Measurements from ENCODE around the gene GIT2.
"Not testable (repeated sequence)": the region's sequence is repeated elsewhere in the genome, so short reads cannot be mapped to it uniquely, and the experiment has no call there.

Gene GIT2

GRCh38 chr12:109944561-109945359 is 51.4 kb downstream of the GIT2 start:
- H3K27ac ChIP-seq (ENCODE audit: low read length): no peak overlapping the region

DNA sequence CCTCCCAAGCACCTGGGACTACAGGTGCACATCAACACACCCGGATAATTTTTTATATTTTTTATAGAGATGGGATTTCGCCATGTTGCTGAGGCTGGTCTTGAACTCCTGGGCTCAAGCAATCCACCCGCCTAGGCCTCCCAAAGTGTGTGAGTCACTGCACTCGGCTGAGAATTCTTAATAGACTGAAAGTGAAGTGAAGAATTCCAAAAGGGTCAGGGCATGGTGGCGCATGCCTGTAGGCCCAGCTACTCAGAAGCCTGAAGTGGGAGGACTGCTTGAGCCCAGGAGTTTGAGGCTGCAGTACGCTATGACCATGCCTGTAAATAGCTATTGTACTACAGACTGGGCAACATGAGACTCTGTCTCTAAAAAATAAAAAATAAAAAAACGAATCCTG is 52.4 kb downstream of the GIT2 start:
- Histone ChIP-seq H3K27me3 (ENCODE audit: low read depth, low read length) (no peaks in the 10 kb centered on the region), H3K4me1 (ENCODE audit: control insufficient read depth in 1 of 2, insufficient read depth in 2 of 2, low read length in 2 of 2) (peaks cover 15 to 33% of the 10 kb centered on the region in 2 donors), H3K27ac (ENCODE audit: low read length) (no peak overlapping the region), H3K4me3 (ENCODE audit: low read depth in 1 of 2, low read length in 2 of 2) (no peak overlapping the region), H3K36me3 (ENCODE audit: control insufficient read depth in 1 of 2, insufficient read depth in 2 of 2, low read length in 2 of 2) (peaks cover 13 to 18% of the 10 kb centered on the region in 2 donors), H3K9me3 (ENCODE audit: control insufficient read depth in 1 of 2, low read length in 2 of 2) (no peaks in the 10 kb centered on the region)

More at GRCh38 chr12:109944561-109945359, 51.4 kb downstream of the GIT2 start:
- H3K4me1 ChIP-seq (ENCODE audit: control insufficient read depth in 1 of 2, insufficient read depth in 2 of 2, low read length in 2 of 2): peaks cover 24 to 43% of the 10 kb centered on the region in 2 donors
- H3K36me3 ChIP-seq (ENCODE audit: control insufficient read depth in 1 of 2, insufficient read depth in 2 of 2, low read length in 2 of 2): peaks cover 11 to 14% of the 10 kb centered on the region in 2 donors
- no peaks in the 10 kb centered on the region for H3K27me3 ChIP-seq (ENCODE audit: low read depth, low read length)
- H3K4me3 ChIP-seq (ENCODE audit: low read depth in 1 of 2, low read length in 2 of 2): no peak overlapping the region
- H3K9me3 ChIP-seq (ENCODE audit: control insufficient read depth in 1 of 2, low read length in 2 of 2): no peaks in the 10 kb centered on the region

DNA sequence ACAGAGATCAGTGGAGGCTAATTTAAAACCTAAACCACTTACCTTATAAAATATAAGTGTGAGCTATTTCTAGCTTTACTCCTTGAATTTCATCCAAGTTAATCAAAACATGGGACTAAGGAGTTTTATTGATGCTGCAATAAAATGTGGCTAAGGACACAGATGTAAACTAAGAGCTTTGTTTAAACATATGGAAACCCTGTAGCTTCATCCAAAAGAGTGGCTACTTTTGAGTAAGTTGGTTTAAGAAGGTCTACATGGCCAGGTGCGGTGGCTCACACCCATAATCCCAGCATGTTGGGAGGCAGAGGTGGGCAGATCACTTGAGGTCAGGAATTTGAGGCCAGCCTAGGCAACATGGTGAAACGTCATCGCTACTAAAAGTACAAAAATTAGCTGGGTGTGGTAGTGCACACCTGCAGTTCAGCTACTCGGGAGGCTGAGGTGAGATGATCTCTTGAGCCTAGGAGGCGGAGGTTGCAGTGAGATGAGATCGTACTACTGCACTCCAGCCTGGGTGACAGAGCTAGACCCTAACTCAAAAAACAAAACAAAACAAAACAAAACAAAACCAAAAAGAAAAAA is 55.7 kb downstream of the GIT2 start:
- Histone ChIP-seq H3K4me3 (ENCODE audit: low read depth in 1 of 2, low read length in 2 of 2) (no peak overlapping the region), H3K36me3 (ENCODE audit: control insufficient read depth in 1 of 2, insufficient read depth in 2 of 2, low read length in 2 of 2) (peaks cover 26 to 32% of the 10 kb centered on the region in 2 donors), H3K27ac (ENCODE audit: low read length) (no peak overlapping the region), H3K9me3 (ENCODE audit: control insufficient read depth in 1 of 2, low read length in 2 of 2) (no peaks in the 10 kb centered on the region), H3K4me1 (ENCODE audit: control insufficient read depth in 1 of 2, insufficient read depth in 2 of 2, low read length in 2 of 2) (peaks cover 0 to 7% of the 10 kb centered on the region in 2 donors), H3K27me3 (ENCODE audit: low read depth, low read length) (no peaks in the 10 kb centered on the region)

DNA sequence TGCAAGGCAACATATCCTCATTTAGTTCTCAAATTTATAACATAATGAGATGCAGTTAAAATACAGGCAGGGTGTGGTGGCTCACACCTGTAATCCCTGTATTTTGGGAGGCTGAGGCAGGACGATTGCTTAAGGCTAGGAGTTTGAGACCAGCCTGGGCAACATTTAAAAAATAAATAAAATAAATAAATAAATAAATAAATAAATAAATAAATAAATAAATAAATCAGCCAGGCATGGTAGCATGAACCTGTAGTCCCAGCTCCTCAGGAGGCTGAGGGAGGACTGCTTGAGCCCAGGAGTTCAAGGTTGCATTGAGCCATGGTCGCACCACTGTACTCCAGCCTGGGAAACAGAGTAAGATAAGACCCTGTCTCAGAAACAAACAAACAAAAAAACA is 56.7 kb downstream of the GIT2 start:
- Histone ChIP-seq H3K4me3 (ENCODE audit: low read depth in 1 of 2, low read length in 2 of 2) (no peak overlapping the region), H3K36me3 (ENCODE audit: control insufficient read depth in 1 of 2, insufficient read depth in 2 of 2, low read length in 2 of 2) (peaks cover 29 to 33% of the 10 kb centered on the region in 2 donors), H3K27me3 (ENCODE audit: low read depth, low read length) (no peaks in the 10 kb centered on the region), H3K27ac (ENCODE audit: low read length) (no peak overlapping the region), H3K9me3 (ENCODE audit: control insufficient read depth in 1 of 2, low read length in 2 of 2) (no peaks in the 10 kb centered on the region), H3K4me1 (ENCODE audit: control insufficient read depth in 1 of 2, insufficient read depth in 2 of 2, low read length in 2 of 2) (no peaks in the 10 kb centered on the region)

- H3K9me3 ChIP-seq (ENCODE audit: control insufficient read depth in 1 of 2, low read length in 2 of 2): no peaks in the 10 kb centered on the region
- no peak overlapping the region for H3K4me3 ChIP-seq (ENCODE audit: low read depth in 1 of 2, low read length in 2 of 2)
- no peaks in the 10 kb centered on the region for H3K4me1 ChIP-seq (ENCODE audit: control insufficient read depth in 1 of 2, insufficient read depth in 2 of 2, low read length in 2 of 2)
- H3K27ac ChIP-seq (ENCODE audit: low read length): no peak overlapping the region
- no peaks in the 10 kb centered on the region for H3K27me3 ChIP-seq (ENCODE audit: low read depth, low read length)
- peaks cover 34 to 36% of the 10 kb centered on the region in 2 donors for H3K36me3 ChIP-seq (ENCODE audit: control insufficient read depth in 1 of 2, insufficient read depth in 2 of 2, low read length in 2 of 2)
Observed at GRCh38 chr12:109938947-109939346, 57.2 kb downstream of the GIT2 start.

DNA sequence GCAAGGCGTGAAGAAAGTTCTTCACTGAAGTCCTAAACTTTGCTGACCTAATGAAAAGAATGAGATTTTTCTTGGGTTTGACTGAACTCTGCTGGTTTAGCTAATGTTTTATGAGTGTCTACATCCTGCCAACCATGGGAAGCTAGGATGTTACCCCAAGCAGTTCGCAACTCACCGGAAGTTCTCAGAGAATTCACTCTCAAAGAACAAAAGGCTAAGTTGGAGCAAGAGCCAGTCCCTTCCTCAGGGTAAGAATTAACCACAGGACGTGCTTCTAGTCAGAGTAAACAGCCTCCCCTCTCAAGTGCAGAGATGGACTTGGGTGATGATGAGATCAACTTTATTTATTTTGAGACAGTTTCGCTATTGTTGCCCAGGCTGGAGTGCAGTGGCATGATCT is 58.8 kb downstream of the GIT2 start:
- H3K36me3 ChIP-seq (ENCODE audit: control insufficient read depth in 1 of 2, insufficient read depth in 2 of 2, low read length in 2 of 2): peaks cover 45 to 51% of the 10 kb centered on the region in 2 donors
- H3K9me3 ChIP-seq (ENCODE audit: control insufficient read depth in 1 of 2, low read length in 2 of 2): no peaks in the 10 kb centered on the region
- H3K4me1 ChIP-seq (ENCODE audit: control insufficient read depth in 1 of 2, insufficient read depth in 2 of 2, low read length in 2 of 2): peaks cover 0 to 6% of the 10 kb centered on the region in 2 donors
- no peak overlapping the region for H3K4me3 ChIP-seq (ENCODE audit: low read depth in 1 of 2, low read length in 2 of 2)
- no peak overlapping the region for H3K27ac ChIP-seq (ENCODE audit: low read length)
- no peaks in the 10 kb centered on the region for H3K27me3 ChIP-seq (ENCODE audit: low read depth, low read length)

GRCh38 chr12:109934026-109934425 is 62.1 kb downstream of the GIT2 start:
- Histone ChIP-seq H3K27ac (ENCODE audit: low read length) (no peak overlapping the region), H3K4me3 (ENCODE audit: low read depth in 1 of 2, low read length in 2 of 2) (no peak overlapping the region), H3K27me3 (ENCODE audit: low read depth, low read length) (no peaks in the 10 kb centered on the region), H3K4me1 (ENCODE audit: control insufficient read depth in 1 of 2, insufficient read depth in 2 of 2, low read length in 2 of 2) (peaks cover 0 to 6% of the 10 kb centered on the region in 2 donors), H3K9me3 (ENCODE audit: control insufficient read depth in 1 of 2, low read length in 2 of 2) (no peaks in the 10 kb centered on the region), H3K36me3 (ENCODE audit: control insufficient read depth in 1 of 2, insufficient read depth in 2 of 2, low read length in 2 of 2) (peaks cover 64 to 74% of the 10 kb centered on the region in 2 donors)

- Histone ChIP-seq H3K4me3 (ENCODE audit: low read depth in 1 of 2, low read length in 2 of 2) (no peak overlapping the region), H3K36me3 (ENCODE audit: control insufficient read depth in 1 of 2, insufficient read depth in 2 of 2, low read length in 2 of 2) (peaks cover 54 to 64% of the 10 kb centered on the region in 2 donors), H3K27me3 (ENCODE audit: low read depth, low read length) (no peaks in the 10 kb centered on the region), H3K27ac (ENCODE audit: low read length) (no peak overlapping the region), H3K9me3 (ENCODE audit: control insufficient read depth in 1 of 2, low read length in 2 of 2) (no peaks in the 10 kb centered on the region), H3K4me1 (ENCODE audit: control insufficient read depth in 1 of 2, insufficient read depth in 2 of 2, low read length in 2 of 2) (peaks cover 0 to 6% of the 10 kb centered on the region in 2 donors)
Observed at GRCh38 chr12:109932878-109933503, 63.2 kb downstream of the GIT2 start.

DNA sequence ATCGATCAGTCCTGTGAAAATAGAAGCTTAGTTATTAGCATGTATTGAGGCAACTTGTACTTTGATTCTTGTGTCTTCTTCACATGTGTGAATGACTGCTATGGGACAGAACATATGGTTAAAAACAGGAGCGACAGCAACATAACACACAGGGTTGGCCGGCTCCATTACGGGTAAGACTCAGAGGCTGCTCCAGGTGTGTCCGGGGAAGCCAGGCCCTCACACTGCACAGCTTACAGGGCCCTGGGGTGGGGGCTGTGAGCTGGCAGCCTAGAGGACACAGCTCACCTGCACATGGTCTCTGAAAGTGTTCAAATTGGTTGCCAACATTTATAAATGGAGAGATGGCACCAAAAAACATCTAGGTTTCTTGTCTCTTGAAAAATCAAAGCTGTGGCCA is 65.0 kb downstream of the GIT2 start:
- H3K9me3 ChIP-seq (ENCODE audit: control insufficient read depth in 1 of 2, low read length in 2 of 2): no peaks in the 10 kb centered on the region
- H3K36me3 ChIP-seq (ENCODE audit: control insufficient read depth in 1 of 2, insufficient read depth in 2 of 2, low read length in 2 of 2): peaks cover 43 to 55% of the 10 kb centered on the region in 2 donors
- H3K27me3 ChIP-seq (ENCODE audit: low read depth, low read length): no peaks in the 10 kb centered on the region
- H3K4me1 ChIP-seq (ENCODE audit: control insufficient read depth in 1 of 2, insufficient read depth in 2 of 2, low read length in 2 of 2): peaks cover 0 to 6% of the 10 kb centered on the region in 2 donors
- no peak overlapping the region for H3K27ac ChIP-seq (ENCODE audit: low read length)
- no peak overlapping the region for H3K4me3 ChIP-seq (ENCODE audit: low read depth in 1 of 2, low read length in 2 of 2)

DNA sequence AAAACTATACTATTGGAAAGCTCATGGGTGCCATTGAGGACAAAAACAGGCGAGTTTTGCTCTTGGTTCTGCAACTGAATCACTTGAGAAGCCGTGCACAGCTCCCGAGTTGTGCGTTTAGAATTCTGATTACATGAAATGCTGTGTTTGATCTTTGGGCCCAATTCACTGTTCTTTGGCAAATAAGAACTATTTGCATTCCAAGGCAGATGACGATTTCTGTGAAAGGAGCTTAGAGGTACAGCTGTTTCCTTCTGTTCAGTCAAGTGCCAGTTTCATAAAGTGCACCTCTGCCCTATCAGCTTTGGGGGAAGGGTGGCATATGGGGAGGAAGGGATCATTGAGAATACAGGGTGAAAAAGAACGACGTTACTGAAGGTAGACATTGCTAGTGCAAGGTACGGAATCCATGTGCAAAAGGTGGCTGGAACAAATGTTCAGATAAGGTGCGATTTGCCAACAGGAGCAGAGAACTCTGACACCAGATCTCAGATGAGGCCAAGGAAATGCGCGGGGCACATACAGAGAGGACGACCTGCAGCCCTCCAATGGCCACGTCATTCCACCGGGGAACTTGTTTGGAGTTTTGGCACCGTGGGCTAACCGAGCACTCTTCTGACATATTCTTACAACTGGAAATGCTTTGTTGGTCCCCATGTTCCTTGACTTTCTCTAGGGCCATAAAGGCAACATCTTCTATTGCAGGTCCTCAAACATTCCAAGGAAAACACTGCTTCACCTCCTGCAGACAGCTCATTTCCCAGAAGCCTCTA is 66.0 kb downstream of the GIT2 start:
- no peak overlapping the region for H3K4me3 ChIP-seq (ENCODE audit: low read depth in 1 of 2, low read length in 2 of 2)
- no peaks in the 10 kb centered on the region for H3K27me3 ChIP-seq (ENCODE audit: low read depth, low read length)
- H3K36me3 ChIP-seq (ENCODE audit: control insufficient read depth in 1 of 2, insufficient read depth in 2 of 2, low read length in 2 of 2): peaks cover 37 to 48% of the 10 kb centered on the region in 2 donors
- H3K27ac ChIP-seq (ENCODE audit: low read length): no peak overlapping the region
- H3K9me3 ChIP-seq (ENCODE audit: control insufficient read depth in 1 of 2, low read length in 2 of 2): no peaks in the 10 kb centered on the region
- peaks cover 0 to 6% of the 10 kb centered on the region in 2 donors for H3K4me1 ChIP-seq (ENCODE audit: control insufficient read depth in 1 of 2, insufficient read depth in 2 of 2, low read length in 2 of 2)

DNA sequence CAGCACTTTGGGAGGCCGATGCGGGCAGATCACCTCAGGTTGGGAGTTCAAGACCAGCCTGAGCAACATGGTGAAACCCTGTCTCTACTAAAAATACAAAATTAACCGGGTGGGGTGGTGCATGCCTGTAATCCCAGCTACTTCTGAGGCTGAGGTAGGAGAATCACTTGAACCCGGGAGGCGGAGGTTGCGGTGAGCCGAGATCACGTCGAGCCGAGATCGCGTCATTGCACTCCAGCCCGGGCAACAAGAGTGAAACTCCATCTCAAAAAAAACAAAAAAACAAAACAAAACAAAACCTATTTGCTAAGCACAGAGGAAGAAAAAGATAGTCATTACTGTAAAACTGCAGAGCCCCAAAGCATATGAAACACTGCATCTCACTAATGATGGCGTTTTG is 66.8 kb downstream of the GIT2 start:
- H3K27ac ChIP-seq (ENCODE audit: low read length); H3K4me3 ChIP-seq (ENCODE audit: low read depth in 1 of 2, low read length in 2 of 2); H3K9me3 ChIP-seq (ENCODE audit: control insufficient read depth in 1 of 2, low read length in 2 of 2); H3K27me3 ChIP-seq (ENCODE audit: low read depth, low read length); H3K4me1 ChIP-seq (ENCODE audit: control insufficient read depth in 1 of 2, insufficient read depth in 2 of 2, low read length in 2 of 2): not testable (repeated sequence)
- peaks cover 33 to 48% of the 10 kb centered on the region in 2 donors for H3K36me3 ChIP-seq (ENCODE audit: control insufficient read depth in 1 of 2, insufficient read depth in 2 of 2, low read length in 2 of 2)

Measured in muscle layer of duodenum (tissue), 2 donors.